Esophagus mucosa (tissue), 1 donor: ENCODE results near the gene SLC6A2. TPM values are rescaled to one million over a fixed set of nuclear protein-coding genes. Genes with fewer than 3 reads are reported as not detected.

Experiments used
- ATAC-seq: fragments of 200-7000 bp; cut with Tn5 transposase; one replicate; pipeline ENCODE4 v1.9.1; 2020
- total RNA-seq: library from RNA; stranded (reverse); gene quantifications from one replicate; pipeline ENCODE4 v1.2.4, GENCODE V29; 2023
- donor health status: DM: yes; HTN: yes; CAD: no.

The SLC6A2 gene
- total RNA-seq, 1 donor from 2014 or later: not detected

DNA sequence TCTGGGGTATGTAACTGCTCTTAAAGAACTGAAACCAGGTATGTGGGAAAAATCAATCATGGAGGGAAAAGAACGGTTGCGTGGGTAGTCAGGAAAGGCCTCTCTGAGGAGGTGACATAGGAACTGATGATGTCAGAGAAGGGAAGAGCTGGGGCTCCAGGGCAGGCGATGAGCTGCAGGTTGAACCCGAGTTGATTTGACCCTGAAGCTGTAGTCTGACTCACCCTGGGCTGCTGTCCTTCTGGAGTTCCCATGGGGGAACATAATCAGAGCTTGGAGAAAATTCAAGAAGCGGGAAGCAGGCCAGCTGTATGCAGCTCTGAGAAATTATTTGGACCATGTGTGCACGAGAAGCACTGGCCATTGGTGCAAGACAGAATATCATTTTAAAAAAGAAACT lies 16.7 kb downstream of the SLC6A2 start:
- ATAC-seq: no peak

DNA sequence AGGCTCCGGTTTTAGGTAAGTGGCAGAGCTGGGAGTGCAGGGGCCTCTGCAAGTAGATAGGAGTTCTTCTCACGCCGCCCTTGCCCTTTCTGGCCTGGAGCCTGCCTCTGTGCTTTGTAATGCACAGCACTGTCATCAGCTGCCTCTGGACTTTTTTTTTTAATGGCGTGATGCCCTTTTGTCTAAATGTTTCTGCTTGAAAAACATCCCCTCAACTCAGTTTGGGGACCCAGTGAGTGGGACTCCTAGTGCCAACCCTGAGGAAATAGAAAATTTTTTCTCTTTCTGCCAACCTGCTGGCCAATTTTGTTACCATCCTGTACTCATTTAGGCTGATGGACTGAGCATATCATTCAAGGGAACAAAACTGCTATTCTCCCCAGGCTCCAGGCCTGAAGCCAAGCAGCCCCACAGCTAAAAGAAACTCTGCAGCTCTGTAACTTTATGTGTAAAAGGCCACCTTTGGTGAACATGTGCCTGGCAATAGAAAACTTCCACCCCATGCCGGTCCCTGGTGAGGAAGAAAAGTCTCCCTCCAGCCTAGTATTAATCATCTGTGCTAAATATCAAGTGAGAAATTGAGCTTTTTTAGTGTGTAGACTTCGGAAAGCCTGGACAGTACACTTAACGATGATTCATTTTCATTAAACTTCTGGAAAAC lies 22.5 kb downstream of the SLC6A2 start:
- no peak for ATAC-seq

DNA sequence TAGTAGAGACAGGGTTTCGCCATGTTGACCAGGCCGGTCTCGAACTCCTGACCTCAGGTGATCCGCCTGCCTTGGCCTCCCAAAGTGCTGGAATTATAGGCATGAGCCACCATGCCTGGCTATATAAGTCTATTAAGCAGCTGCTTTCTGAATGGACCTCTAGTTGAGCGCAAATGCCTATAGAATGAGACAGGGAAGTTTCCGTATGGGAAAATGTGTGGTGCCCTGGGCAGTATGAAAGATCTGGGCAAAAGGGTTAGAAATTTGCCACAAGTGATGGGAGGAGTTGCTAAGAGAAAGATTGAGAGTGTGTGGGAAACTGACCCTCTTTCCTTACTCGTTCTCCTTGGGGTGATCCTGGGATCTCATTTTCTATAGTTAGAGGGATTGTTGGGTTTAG lies 26.3 kb downstream of the SLC6A2 start:
- ATAC-seq: no peak

DNA sequence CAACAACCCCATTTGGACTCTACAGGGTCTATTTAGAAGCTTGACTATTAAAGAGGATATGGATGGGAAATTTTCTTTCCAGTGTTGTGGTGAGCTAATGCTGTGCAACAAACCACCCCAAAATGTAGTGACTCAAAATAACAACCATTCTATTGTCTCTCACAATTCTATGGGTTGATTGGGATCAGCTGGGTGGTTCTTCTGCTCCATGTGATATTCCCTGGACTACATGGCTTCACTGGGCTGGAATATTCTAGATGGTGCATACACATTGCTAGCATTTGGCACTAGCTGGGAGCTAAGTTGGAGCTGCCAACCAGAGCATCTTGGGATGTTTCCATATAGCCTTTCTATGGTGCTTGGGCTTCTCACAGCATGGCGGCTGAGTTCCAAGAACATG lies 30.2 kb downstream of the SLC6A2 start:
- ATAC-seq: no peak

DNA sequence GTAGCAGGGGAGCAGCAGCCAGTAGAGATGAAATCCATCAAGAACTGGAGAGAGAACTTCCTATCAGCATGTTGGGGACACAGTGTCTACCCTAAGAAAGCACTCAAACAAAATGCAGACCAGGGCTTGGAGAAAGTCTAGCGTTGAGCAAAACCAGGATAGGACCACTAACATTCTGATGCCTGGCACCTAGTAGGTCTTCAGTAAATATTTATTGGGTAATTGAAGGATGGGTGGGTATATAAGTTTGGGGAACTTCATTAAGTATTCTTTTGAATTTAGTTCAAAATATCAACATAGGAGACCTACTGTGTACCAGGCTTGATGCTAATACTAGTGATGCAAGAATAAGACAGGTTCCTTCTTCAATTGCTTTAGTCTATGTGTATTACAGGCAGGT lies 30.9 kb downstream of the SLC6A2 start:
- no peak for ATAC-seq

DNA sequence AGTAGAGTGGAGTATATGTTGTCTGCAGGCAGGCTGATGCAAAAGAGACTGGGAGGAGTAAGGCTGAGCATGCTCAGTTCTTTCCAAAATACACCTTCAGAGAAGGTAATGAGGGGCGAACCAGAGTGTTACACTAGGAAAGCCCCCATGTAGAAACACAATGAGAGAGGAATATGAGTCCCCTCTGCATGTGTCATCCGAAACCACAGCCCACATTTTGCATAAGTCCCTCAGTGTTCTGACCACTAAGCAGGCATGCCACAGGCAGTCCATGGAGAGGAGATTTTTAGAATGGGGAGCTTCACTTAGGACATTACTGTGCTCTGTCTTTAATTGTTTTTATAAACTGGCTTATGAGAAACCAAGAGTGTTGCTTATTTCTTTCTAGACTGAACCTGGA lies 32.0 kb downstream of the SLC6A2 start:
- no peak for ATAC-seq

DNA sequence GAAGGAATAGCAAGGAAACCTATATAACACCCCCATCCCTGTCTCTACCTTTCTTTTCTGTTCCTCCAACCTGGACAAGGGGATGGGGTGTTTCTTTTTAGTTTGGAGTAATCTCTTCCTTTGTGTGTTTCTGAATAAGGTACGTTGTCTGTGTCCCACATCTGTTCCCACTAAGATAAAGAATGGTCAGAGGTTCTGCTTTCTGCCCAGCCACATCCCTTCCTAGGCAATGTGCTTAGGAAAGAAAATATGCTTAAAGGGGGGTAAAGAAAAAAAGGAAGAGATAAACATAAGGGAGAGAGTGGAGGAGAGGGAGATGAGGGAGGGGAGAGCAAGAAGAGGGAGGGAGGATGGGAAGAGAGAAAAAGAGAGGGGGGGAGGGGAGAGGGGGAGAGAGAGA lies 35.1 kb downstream of the SLC6A2 start:
- no peak for ATAC-seq

DNA sequence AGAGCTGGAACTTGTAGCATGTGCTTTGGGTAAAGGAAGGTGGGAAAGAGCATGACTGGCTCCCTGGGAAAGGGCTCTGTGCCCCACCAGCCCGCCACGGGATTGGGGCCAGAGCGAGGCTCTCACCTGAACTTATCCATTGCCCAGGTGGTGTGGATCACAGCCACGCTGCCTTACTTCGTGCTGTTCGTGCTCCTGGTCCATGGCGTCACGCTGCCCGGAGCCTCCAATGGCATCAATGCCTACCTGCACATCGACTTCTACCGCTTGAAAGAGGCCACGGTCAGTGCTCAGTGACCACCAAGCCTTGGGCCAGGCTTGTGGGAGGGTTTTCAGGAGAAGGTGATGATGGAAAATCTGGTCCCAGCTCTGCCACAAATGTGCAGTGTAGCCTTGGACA lies 36.0 kb downstream of the SLC6A2 start:
- no peak for ATAC-seq

DNA sequence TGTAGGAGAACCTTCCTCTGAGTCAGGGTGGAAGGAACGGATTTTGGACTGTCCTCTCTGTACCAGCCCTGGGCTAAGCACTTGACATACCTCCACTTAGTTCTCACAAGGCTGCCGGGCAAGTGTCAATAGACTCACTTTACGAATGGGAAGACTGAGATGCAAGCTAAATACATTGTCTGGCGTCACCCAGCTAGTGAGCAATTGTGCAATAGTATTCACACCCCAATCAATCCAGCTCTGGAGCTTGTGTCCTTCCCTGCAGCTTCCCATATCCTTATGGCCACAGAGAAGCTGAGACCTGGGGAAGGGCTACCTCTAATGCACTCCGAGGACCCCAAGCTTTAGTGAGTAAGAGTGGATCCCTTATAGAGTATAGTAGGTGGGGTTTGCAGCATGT lies 39.8 kb downstream of the SLC6A2 start:
- ATAC-seq: no peak

DNA sequence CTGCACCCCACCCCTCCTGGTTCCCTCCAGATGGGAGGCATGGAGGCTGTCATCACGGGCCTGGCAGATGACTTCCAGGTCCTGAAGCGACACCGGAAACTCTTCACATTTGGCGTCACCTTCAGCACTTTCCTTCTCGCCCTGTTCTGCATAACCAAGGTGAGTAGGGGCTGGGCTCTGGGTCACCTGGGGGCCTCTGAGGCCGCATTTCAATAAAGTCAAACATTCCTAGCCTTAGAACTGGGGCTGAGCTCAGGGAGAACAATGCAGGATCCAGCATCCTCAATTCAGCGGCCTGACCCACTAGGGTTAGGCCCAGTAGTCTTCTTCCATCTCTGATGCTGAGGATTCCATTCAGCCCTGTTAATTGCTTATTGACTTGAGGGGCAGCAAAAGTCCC lies 42.1 kb downstream of the SLC6A2 start:
- no peak for ATAC-seq

DNA sequence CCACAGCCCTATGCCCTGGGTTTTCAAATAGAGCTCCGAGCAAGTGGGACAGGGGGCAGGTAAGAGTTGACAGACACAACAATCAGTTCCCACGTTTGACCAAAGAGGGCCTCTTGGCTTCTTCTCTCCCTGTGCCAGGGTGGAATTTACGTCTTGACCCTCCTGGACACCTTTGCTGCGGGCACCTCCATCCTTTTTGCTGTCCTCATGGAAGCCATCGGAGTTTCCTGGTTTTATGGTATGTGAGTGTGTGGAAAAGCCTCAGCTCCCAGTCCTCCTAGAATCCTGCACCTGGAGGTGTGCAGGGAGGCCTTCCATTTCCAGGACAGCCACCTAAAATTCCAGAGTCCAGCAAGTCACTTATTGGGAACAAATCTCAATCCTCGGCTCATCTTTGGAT lies 42.5 kb downstream of the SLC6A2 start:
- ATAC-seq: no peak

DNA sequence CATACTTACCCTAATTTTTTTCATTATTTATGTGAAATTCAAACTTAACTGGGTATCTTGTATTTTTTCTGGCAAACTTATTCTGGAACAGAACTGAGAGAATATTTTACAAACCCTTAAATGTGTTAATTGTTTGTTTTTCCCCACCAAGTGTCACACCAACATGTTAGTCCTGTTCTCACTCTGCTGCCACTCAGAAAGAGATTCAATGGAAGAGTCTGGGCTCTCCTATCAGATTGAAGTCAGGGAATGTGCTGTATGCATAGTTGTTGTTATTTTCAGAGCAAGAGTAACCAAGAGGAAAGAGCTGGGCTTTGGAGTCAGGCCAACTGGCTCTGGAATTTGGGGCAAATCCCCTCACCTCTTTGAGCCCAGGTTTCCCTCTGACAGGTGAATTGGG lies 43.2 kb downstream of the SLC6A2 start:
- ATAC-seq: no peak

DNA sequence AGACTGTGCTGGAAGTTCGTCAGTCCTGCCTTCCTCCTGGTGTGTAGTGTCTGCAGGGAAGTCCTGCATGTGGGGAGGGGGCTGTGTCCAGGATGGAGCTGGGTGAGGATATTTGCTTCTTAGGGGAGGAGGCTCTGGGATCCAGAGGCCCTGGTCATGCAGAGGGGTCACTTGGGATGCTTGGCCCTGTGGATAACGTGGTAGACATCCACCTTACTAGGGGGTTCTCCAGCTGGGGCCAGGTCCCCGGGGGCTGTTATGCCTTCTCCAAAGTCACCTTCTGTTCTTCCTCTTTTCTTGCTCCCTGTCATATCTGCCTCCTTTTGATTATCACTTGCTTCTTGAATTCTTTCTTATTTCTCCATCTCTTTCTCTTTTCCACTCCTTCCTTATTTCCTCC lies 43.8 kb downstream of the SLC6A2 start:
- ATAC-seq: no peak

DNA sequence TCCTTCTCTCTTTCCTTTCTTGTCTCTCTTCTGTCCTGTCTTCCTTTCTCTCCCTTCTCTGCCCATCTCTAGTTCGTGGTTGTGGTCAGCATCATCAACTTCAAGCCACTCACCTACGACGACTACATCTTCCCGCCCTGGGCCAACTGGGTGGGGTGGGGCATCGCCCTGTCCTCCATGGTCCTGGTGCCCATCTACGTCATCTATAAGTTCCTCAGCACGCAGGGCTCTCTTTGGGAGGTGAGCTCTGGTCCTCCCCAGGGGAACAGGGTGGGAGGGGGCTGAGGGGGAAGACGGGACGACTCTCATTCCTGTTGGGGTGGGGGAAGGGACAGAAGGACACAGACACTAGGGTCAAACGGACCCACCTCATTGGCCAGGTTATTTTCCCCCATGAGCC lies 44.3 kb downstream of the SLC6A2 start:
- no peak for ATAC-seq

DNA sequence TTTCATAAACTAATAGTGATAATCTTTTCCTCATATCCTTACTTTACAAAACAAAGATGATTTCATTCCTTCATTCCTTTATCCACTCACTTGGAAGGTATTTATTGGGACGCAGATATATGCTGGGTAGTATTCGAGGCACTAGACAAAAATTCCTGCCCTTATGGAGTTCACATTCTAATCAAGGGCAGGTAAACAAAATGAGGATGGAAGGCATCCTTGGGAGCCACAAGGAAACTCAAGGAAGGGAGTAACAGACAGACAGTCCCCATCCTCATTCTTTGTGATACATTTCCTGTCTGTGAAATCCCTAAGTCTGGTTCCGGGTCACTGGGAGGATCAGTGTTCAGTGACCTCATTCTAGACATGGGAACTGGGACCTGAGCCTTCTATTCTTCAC lies 45.2 kb downstream of the SLC6A2 start:
- no peak for ATAC-seq

DNA sequence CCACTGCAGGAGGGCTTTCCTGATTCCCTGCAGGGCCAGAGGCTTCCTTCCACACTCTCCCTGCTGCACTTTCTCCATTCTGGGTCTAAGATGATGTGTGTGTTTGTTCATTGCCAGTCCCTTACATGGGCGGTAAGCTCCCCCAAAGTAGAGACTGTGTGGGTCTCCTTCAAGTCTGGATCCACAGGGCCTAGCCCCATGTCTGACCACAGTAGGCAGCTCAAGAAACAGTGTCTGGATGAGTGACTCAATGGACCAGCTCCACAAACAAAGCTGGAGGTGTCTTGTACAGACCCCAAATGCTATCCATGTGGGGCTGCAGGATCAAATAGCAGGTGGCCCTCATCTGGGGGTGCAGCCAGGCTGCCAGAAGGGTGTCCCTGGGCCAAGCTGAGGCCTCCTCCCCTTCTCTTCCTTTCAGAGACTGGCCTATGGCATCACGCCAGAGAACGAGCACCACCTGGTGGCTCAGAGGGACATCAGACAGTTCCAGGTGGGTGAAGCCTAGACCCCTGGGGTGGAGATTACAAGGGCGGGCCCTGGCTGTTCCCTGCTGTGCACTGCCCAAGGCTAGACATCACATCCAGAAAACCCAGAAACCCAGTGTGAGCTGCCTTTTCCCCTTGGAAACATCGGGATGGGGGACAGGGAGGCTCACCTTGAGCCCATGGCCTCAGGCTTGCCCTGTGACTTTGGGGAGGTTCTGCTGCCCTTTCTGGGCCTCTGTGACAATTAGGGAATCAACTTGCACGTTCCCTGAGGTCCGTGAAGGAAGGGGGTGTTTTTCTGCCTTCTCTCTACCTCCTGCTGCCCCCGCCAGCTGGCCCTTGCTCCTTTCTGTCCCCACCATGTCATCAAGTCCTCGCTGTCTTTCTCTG lies 45.9 kb downstream of the SLC6A2 start:
- peak; percentile 54 for ATAC-seq

DNA sequence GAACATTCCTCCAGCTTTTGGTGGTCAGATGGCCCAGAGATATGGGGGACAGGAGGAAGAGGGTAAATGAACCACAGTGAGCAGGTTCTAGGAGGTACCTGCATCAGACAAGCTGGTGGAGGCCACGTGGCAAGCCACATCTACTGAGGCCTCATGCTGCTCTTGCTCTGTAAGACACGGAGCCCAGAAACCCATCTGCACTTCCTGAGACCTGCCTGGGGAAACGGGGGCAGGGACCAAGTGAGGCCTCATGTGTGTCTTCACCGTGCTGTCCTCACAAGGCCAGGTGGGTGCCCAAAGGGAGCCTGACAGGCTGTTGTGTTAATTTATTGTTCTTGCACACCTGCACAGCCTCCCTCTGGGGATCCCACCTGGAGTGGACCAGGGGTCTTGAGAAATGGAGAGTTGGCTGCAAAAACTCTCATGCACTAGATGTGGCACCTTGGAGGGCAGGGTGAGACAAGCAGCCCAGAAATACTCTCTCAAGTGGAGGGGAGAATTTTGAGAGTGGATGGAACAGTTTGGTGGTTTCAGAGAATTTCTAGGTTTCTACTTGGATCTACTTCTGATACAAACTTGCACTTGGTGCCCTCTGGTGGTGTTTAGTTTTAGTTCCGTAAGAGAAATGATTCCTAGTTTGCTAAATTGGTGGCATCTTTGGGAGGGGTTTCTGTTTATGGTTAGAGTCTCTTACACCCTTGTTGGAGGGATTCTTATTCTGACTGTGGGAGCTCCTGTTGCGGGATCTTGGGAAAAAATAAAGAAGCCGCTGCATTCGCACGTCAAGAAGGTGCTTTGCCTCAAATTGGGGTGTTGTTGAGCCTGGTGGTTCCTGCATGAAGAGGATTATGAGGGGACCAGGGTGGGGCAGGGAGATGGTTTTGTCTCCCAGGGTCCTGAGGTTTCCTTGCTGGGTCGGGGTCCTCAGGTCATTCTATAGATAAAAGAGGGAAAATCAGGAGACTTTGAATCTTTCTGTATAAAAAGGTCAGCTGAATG lies 47.5 kb downstream of the SLC6A2 start:
- no peak for ATAC-seq

DNA sequence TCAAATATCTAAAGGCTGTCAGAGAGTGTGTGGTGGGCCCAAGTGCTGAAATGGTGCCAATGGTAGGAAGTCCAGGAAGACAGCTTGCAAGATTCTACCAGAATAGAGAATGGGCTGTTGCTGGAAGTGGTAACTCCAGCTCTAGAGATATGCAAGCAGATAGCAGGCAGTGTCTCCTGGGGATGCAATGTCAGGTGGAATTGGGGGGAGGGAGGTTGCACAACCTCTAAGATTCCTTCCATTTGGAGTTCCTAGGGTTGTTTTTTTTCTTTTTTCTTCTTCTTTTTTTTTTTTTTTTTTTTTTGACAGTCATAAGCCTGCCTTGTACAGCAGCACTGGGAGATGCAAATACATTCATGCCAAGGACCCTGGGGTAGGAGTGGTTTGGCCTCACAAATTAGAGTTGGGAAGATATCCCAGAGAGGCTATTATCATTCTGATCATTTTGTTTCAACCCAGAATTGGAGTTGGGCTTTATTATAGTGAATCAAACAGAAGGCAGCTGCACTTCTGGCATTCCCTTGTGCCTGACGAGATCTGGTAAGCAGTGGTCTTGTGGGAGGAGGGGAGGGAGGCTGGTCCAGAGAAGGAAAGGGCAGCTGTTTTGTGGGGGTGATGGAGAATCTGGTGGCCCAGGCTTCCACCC lies 51.1 kb downstream of the SLC6A2 start:
- ATAC-seq: no peak

DNA sequence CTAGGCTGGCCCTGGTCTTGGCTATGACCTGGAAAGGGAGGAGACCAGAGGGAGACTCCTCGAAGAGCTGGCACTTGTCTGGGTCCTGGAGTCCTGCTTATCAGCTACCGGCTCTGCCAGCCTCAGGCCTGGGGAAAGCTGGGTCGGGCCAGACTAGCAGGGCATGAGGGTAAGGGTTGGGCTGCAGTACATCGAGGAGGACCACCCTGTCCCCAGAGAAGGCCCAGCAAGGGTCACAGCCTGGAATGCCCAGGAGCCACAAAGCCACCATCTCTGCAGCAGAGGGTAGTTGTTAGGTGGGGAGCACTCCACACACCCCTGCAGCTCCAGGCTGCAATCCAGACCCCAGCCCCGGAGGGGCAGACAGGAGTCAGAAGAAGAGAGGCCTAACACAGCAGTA lies 54.0 kb downstream of the SLC6A2 start:
- no peak for ATAC-seq

DNA sequence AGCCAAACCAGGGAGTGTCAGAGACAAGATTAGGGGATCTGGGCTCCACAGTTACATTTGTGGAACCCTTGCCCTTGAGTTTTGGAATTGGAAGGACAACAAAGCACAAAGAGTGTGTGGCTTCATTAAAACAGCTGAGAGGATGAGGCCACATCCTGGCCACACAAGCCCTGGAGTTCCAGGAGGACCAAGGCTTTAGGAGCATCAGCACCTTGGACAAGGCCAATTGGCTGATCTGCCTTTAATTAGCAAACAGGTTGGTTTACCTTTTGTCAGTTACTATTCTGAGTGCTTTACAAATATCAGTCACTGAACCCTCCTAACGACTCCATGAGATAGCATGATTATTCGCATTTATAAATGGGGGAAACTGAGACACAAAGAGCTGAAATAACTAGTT lies 54.7 kb downstream of the SLC6A2 start:
- ATAC-seq: peak; percentile 36

DNA sequence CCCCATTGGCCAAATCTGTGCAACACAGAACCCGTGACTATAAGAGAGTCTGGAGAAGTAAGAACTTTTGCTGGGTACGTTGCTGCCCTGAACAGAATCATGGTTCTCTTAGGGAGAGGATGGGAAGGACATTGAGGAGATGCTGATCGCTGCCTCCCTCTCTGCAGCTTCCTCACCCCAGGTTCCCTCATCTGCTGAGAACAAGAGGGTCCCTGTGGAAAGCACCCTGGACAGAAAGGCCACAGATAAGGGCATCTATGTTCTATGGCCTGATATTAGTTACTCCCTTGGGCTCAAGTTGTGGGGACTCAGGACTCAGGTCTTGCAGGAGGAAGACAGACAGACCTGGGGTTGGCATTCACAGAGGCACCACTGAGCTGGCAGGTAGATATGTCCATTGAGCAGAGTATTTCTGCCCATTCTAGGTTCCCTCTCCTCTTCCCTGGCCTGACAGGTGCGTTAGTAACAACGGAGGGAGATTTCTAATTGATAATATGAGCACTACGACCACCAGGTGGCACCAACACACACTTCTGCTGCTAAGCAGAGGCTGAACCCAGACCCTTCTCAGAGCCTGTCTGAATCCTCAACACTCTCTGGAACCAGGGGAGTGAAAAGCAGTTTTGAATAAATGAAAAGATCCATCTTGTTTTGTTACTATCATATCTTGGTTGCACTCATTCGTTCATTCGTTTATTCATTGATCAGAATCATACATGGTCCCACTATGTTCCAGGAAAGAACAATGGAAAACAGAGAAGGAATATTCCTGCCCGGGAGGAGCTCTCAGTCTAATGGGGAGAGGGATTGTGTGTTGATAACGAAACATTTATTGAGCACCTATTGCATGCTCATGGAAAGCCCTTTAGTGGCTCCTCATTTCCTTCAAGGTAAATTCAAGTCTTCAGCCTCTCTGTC lies 56.4 kb downstream of the SLC6A2 start:
- ATAC-seq: peak; percentile 66
